Measurements from ENCODE around the gene VSTM4.

VSTM4 gene

DNA sequence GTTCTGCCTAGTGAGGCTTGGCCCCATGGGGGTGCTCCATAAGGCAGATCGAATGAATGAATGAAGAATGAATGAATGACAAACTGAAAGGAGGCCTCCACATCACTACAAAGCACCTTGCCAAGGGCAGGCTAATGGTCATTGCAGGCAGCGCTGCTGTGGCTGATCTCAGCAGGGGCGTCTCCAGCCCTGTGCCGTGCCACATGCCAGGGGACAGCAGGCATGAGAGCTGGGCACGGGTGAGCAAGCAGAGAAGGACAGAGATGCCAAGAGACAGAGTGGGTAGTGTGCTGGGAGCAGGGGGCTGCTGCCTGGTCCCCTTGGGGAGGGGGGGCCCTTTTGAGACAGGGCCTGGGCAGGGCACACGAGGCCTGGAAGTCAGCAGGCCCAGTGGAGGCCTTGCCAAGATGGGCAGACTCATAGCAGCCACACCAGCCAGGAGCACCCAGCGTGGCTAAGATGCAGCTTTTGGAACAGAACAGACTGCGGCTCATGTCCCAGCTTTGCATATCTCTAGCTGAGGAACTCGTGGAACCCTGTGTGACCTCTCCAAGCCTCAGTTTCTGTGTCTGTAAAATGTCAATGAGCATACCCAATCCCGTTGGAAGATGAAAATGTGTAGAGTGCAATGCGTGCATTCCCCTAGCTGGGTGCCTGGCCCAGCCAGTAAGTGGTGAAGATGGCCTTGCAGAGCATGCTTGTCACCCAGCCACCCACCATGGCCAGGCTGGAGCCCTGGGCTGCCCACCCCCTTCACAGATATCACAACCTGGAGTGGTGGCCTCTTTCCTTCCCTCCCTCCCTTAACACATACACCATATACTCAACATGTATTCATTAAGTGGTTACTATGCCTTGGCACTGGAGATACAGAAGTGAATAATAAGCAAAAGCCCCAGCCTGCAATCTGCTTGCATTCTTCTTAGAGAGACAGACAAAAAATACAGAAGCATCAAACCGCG, 114.6 kb downstream of the VSTM4 start:
- DNase-seq, result no peak

DNA sequence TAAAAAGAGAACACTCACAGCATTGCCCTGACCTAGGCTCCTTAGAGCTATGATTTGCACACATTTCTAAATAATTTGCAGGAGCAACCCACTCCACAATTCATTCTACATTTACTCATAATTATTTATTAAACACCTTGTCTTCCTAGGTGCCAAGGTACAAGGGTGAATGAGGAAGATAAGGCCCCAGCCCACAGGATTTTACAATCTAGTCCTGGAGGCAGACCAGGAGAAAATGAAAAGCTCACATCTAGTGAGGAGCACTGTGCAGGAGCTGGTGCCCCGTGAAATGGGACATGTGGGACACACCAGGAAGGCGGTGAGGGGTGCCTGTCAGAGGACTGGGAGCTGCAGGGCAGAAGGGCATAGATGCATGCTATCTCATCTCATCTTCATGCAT, 116.0 kb downstream of the VSTM4 start:
- DNase-seq, result no peak

- DNase-seq, result no peak
These were observed 119.0 kb downstream of the VSTM4 start for GRCh38 chr10:48996329-48996728.

GRCh38 chr10:48993627-48994026, 121.7 kb downstream of the VSTM4 start:
- DNase-seq, result no peak

GRCh38 chr10:48990226-48990625, 125.1 kb downstream of the VSTM4 start:
- no peak for DNase-seq

GRCh38 chr10:48985621-48986158, 129.6 kb downstream of the VSTM4 start:
- no peak for DNase-seq

DNA sequence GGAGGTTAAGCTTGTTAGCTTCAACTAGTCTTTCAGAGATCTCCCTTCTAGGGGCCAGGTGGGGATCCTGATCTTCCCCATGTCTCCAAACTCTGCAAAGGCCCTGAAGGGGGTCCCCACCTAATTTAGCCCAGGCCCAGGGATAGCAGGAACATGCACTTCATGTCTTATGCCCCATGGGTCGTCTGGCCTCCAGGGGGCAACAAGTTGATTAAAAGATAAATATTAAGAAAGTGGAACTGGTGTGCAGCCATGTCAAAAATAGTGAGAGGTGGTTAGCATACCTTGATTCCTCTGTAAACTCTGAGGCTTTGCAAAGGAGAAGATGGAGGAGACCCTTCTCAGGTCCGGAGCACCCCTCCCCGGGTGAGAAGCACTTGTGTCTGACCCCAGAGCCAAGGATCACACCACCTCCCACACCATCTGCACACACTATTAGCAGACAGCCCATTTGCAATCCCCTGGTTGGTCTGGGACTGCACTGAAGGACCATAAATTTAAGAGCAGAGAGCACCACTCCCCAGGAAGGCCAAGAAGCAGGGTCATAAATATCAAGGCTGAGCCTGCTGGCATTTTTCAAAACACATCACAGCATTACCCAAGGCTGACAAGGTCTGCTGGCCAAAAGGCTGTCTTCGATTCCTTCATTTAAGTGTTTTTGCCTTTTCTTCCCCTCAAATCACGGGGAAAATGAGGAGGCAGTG, 131.5 kb downstream of the VSTM4 start:
- no peak for DNase-seq

DNA sequence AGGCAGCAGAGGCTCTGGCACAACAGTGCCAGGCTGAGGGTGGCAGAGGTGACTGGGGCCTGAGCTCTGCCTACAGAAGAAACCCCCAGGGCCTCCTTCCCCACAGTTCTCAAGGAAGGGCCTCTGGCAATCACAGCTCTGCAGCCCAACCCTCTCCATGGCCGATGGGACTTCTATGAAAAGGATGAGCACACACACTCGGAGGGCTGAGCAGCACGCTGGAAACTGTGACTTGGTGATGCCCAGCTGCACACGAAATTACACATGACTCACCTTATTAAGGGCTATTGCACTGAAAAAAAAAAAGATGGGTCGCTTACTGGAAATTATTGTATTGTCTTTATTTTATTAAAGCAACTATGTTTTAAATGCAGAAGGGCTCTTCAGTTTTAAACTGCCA, 132.7 kb downstream of the VSTM4 start:
- DNase-seq, result no peak

- no peak for DNase-seq
These were observed 133.9 kb downstream of the VSTM4 start for GRCh38 chr10:48981310-48981907.

GRCh38 chr10:48978318-48978717, 137.0 kb downstream of the VSTM4 start:
- no peak for DNase-seq

- no peak for DNase-seq
These were observed 139.1 kb downstream of the VSTM4 start for GRCh38 chr10:48976196-48976595.

DNA sequence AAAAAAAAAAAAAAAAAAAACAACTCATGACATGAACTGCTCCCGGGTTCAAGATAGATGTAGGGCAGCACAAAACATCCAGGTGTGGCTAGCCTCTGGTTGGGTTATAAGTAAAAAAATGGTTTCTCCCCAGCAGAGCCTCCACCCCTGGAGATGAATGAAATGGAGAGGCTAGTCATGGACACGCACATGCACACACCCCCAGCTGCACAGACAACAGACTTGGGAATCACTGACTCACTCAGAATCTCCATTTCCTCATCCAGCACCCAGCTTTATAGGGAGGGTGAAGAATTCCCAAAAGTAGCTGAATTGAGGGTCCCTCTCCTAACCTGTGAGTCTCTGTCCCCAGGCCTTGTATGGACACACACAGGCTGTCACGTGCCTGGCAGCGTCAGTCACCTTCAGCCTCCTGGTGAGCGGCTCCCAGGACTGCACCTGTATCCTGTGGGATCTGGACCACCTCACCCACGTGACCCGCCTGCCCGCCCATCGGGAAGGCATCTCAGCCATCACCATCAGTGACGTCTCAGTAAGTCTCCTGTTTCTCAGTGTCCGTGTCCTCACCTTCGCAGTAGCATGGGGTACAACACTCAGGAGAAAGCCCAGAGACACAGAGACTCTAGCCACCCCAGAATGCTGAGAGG, 140.7 kb downstream of the VSTM4 start:
- DNase-seq, result no peak

GRCh38 chr10:48973065-48973464, 142.3 kb downstream of the VSTM4 start:
- no peak for DNase-seq

DNA sequence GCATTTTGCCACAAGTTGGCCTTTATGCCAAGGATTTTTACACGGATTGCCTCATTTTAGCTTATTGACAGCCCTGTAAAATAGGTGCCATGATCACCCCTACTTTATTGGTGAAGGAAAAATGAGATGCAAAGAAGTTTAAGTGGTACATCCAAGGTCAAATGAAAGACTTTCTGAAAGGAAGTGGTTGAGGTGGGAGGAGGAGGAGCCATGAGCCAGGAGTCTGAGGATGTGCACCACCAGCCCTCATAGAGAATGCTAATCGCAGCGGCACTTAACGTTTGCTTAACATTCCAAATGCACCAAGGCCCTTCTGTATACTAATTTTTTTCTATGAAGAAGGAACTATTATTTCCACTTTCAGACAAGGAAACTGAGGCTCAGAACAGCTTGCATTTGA, 144.7 kb downstream of the VSTM4 start:
- no peak for DNase-seq

- no peak for DNase-seq
These were observed 145.3 kb downstream of the VSTM4 start for GRCh38 chr10:48970046-48970445.

- no peak for DNase-seq
These were observed 147.3 kb downstream of the VSTM4 start for GRCh38 chr10:48968036-48968435.

DNA sequence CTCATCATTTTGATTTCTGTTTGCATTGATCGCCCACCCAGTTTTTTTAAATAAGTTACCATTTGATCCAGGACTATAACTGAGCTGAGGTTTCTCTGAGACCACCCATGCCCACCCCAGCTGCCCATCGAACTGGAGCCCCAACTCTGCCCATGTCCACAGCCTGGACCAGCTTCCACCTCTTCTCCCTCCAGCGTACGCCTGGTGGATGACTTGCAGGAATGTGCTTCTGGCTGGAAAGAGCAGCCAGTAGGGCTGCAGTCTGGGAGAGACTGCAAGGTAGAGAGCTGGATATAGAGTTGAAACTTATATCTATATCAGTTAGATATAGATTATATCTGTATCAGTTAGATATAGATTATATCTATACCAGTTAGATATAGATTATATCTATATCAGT, 149.9 kb downstream of the VSTM4 start:
- no peak for DNase-seq

Measured in activated CD4-positive, CD25-positive, alpha-beta regulatory T cell (primary cell).